Panc1 (cell line): ENCODE data around the gene PAOX. TPM values are rescaled to one million over a fixed set of nuclear protein-coding genes. Genes with fewer than 3 reads are reported as not detected.
A peak's percentile ranks its signal among the peaks of the same experiment; 100 is the strongest.

ENCODE experiments used
- ATAC-seq: fragments of 200-7000 bp; cut with Tn5 transposase; 2 replicates; pipeline ENCODE4 v1.9.1; 2020; ENCODE audit warnings: mild to moderate bottlenecking, moderate library complexity
- BruUV-seq: library from RNA; stranded (reverse); fragments of 400-500 nt; replicated peaks from 2 replicates; lab custom pipeline; 2021; lab: Mats Ljungman, UMichigan
- CTCF ChIA-PET: fragments of 300-600 bp; sonication (Branson Sonifier 250); formaldehyde crosslinking; loops from one replicate; lab custom pipeline; 2022; ENCODE audit warnings: antibody characterized with exemption; lab: Charles Lee
- POLR2A ChIA-PET: fragments of 300-600 bp; sonication (Branson Sonifier 250); formaldehyde crosslinking; loops from one replicate; lab custom pipeline; 2022; ENCODE audit warnings: antibody characterized with exemption; lab: Charles Lee
- DNase-seq: peaks from one replicate; pipeline ENCODE4 v3.0.0-alpha.2; 2010; ENCODE audit warnings: low read depth, low spot score
- H3K27ac ChIP-seq: 2 replicates; pipeline ENCODE4 v1.5.1; 2011; ENCODE audit warnings: mild to moderate bottlenecking, low read length, inconsistent platforms
- H3K27me3 ChIP-seq: fragments of 200-500 bp; sonication (Bioruptor generic); 2 replicates; pipeline ENCODE4 v1.6.0; 2014; ENCODE audit warnings: low read length, inconsistent platforms; ENCODE audit not compliant: control insufficient read depth, insufficient read depth
- H3K36me3 ChIP-seq: fragments of 200-500 bp; sonication (Bioruptor generic); 2 replicates; pipeline ENCODE4 v1.5.1; 2014; ENCODE audit warnings: inconsistent platforms, mild to moderate bottlenecking, low read length, moderate library complexity; ENCODE audit not compliant: control insufficient read depth, insufficient read depth
- H3K4me1 ChIP-seq: 2 replicates; pipeline ENCODE4 v1.5.1; 2011; ENCODE audit warnings: inconsistent platforms, mild to moderate bottlenecking, low read length, moderate library complexity; ENCODE audit not compliant: control insufficient read depth, insufficient read depth
- H3K4me3 ChIP-seq, 2 experiments: 2 replicates each; pipeline ENCODE4 v1.5.1; 2011 to 2012; ENCODE audit warnings: low read depth in 2 of 2, low read length in 2 of 2, mild to moderate bottlenecking in 2 of 2, inconsistent platforms in 1 of 2, moderate library complexity in 1 of 2
- H3K9me3 ChIP-seq: fragments of 200-500 bp; sonication (Bioruptor generic); 2 replicates; pipeline ENCODE4 v1.5.1; 2014; ENCODE audit warnings: low read depth, mild to moderate bottlenecking, inconsistent platforms, low read length, moderate library complexity; ENCODE audit not compliant: control insufficient read depth, insufficient read depth
- CTCF ChIP-seq: fragments of 450-650 bp; IDR thresholded peaks from 2 replicates; pipeline ENCODE4 v1.5.1; 2017; ENCODE audit warnings: mild to moderate bottlenecking
- POLR2AphosphoS5 ChIP-seq: IDR thresholded peaks from 2 replicates; pipeline ENCODE4 v1.6.1; 2012; ENCODE audit warnings: mild to moderate bottlenecking, low read depth, low read length, moderate library complexity
- REST ChIP-seq, 2 experiments: IDR thresholded peaks; 2 replicates each; pipeline ENCODE4 v1.6.1; 2011 to 2012; ENCODE audit warnings: low read depth in 2 of 2, control low read depth in 1 of 2, low read length in 1 of 2, mild to moderate bottlenecking in 1 of 2, moderate library complexity in 1 of 2; ENCODE audit not compliant: insufficient read depth in 1 of 2
- SIN3A ChIP-seq: IDR thresholded peaks from 2 replicates; pipeline ENCODE4 v1.6.1; 2012; ENCODE audit warnings: low read depth, mild to moderate bottlenecking, low read length, moderate library complexity, borderline replicate concordance; ENCODE audit not compliant: insufficient read depth
- TCF7L2 ChIP-seq: IDR thresholded peaks from 2 replicates; pipeline ENCODE4 v1.6.1; 2011; ENCODE audit warnings: mild to moderate bottlenecking, low read depth, low read length, inconsistent platforms
- in situ Hi-C: cut with HindIII; loops from 2 replicates; pipeline ENCODE4 v1.10.0; 2016; ENCODE audit warnings: low sequenced_read_pairs, low pct_unique_long_range_greater_than_20kb
- intact Hi-C: fragments of 100-400 bp; cut with micrococcal nuclease; formaldehyde crosslinking; loops from one replicate; pipeline ENCODE4 v1.10.0; 2022; ENCODE audit not compliant: unreplicated experiment
- total RNA-seq: library from RNA; stranded (reverse); gene quantifications from one replicate; pipeline ENCODE4 v1.2.1, GENCODE V29; 2021; ENCODE audit not compliant: unreplicated experiment

PAOX gene
- total RNA-seq, 1 experiment from 2014 or later = 9.3 TPM

GRCh38 chr10:133439517-133440461 lies 60.7 kb downstream of the PAOX start:
- TF ChIP-seq CTCF = no peak
- TF ChIP-seq SIN3A = no peak
- TF ChIP-seq REST (IDR thresholded peaks at IDR 0.05; ENCODE audit: insufficient read depth in 1 of 2, low read depth in 2 of 2, low read length in 1 of 2) = no peak
- no peak for TF ChIP-seq TCF7L2
- TF ChIP-seq POLR2AphosphoS5 = no peak
- H3K4me3 ChIP-seq = no peak overlapping the region
- H3K27ac ChIP-seq = no peak overlapping the region
- H3K36me3 ChIP-seq = no peaks in the 10 kb centered on the region
- no TSS peak for BruUV-seq
- in situ Hi-C loops (no loop called here), intact Hi-C loops (loop anchor here (5.0 kb wide), 1 partner anchor 78 kb away; no protein-coding TSS in a partner anchor)
- ATAC-seq (peak; percentile 6; the same call in 1 of the 2 replicates), DNase-seq (no peak)
- no peaks in the 10 kb centered on the region for H3K27me3 ChIP-seq
- no peaks in the 10 kb centered on the region for H3K4me1 ChIP-seq
- ChIA-PET POLR2A (no interaction called here), CTCF (interaction anchor here (0.6 to 1.2 kb wide), 3 partner anchors 80 to 176 kb away, joined by 4 to 5 read pairs (median 4); no protein-coding TSS in a partner anchor)
- no peaks in the 10 kb centered on the region for H3K9me3 ChIP-seq

- ATAC-seq (no peak), DNase-seq (no peak)
- Histone ChIP-seq H3K27ac (no peak overlapping the region), H3K4me1 (no peaks in the 10 kb centered on the region), H3K4me3 (no peak overlapping the region), H3K27me3 (no peaks in the 10 kb centered on the region), H3K36me3 (no peaks in the 10 kb centered on the region), H3K9me3 (no peaks in the 10 kb centered on the region)
- intact Hi-C loops (no loop called here), in situ Hi-C loops (no loop called here)
- TF ChIP-seq POLR2AphosphoS5 (no peak), REST (IDR thresholded peaks at IDR 0.05; ENCODE audit: insufficient read depth in 1 of 2, low read depth in 2 of 2, low read length in 1 of 2) (no peak), TCF7L2 (no peak), CTCF (no peak), SIN3A (no peak)
- no TSS peak for BruUV-seq
- CTCF ChIA-PET = no interaction called here
- POLR2A ChIA-PET = no interaction called here
Observed at GRCh38 chr10:133440633-133441285, 61.7 kb downstream of the PAOX start.
